Measurements from ENCODE around the gene NTHL1. TPM values are rescaled to one million over a fixed set of nuclear protein-coding genes. Genes with fewer than 3 reads are reported as not detected.

NTHL1 gene
- total RNA-seq, 4 donors from 2014 or later = 22.8 to 56.7 (median 28.1) TPM

DNA sequence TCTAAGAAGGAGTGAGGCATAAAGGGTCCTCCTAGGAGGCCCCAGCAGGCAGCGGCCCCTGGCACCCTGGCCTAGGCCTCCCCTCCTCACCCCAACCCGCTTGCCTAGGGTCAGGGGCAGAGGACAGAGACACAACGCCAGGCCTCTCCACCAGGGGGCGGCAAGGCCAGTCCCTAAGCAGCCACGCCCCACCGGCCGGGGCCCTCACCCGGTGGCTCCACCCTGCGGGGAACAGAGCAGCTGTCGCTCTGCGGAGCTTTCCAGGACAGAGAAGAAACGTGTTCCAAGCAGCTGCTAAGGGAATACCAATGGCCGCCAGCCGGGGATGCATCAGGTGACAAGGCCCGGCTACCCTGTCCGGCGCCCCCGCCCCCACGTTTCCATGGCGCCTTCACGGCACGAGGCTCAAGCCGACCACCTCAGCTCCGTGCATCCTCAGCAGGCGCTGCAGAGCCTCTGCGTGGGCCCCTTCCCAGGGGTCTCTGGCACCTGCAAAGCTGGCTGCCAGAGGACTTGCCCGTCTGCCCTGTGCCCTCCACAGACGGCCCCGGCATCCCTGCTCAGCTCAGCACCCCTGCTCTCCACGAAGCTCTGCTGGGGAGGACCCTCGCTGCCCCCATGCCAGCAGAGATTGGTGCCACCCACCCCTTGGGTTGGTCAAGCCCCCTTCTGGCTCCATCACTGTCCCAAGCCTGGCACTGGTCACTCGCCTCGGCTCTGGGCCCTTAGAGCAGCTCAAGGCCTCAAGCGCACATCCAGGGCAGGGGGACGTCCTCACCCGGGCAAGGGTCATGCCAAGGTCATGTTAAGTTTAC, 43.6 kb downstream of the NTHL1 start:
- H3K9me3 ChIP-seq = no peaks in the 10 kb centered on the region
- no peaks in the 10 kb centered on the region for H3K27me3 ChIP-seq
- 32 to 49% methylated on average over 12 to 25 of the region's 36 CpGs for WGBS, 2 donors
- H3K4me3 ChIP-seq = peak overlapping the region in 1 of 4 donors; percentile 13
- H3K27ac ChIP-seq = peak overlapping the region in 3 of 4 donors; percentile 46 to 92 (median 62)
- peaks cover 4 to 61% (median 52%) of the 10 kb centered on the region in 4 donors for H3K4me1 ChIP-seq
- peaks cover 17 to 46% (median 23%) of the 10 kb centered on the region in 3 donors for H3K36me3 ChIP-seq
- DNase-seq (ENCODE audit: low spot score in 2 of 2) = peak; percentile 66 to 78
- TF ChIP-seq CTCF (IDR thresholded peaks at IDR 0.05) (peak; percentile 84 to 95 (median 92)), POLR2A (IDR thresholded peaks at IDR 0.05) (no peak)

GRCh38 chr16:2003231-2003826, 44.3 kb downstream of the NTHL1 start:
- peaks cover 18 to 53% (median 23%) of the 10 kb centered on the region in 3 donors for H3K36me3 ChIP-seq
- no peaks in the 10 kb centered on the region for H3K27me3 ChIP-seq
- WGBS, 2 donors = 85 to 94% methylated on average over 6 to 8 of the region's 8 CpGs
- no peak for DNase-seq (ENCODE audit: low spot score in 2 of 2)
- H3K4me1 ChIP-seq = peaks cover 4 to 54% (median 46%) of the 10 kb centered on the region in 4 donors
- H3K9me3 ChIP-seq = no peaks in the 10 kb centered on the region
- no peak overlapping the region for H3K4me3 ChIP-seq
- peak overlapping the region in 2 of 4 donors; percentile 46 to 92 for H3K27ac ChIP-seq
- no peak for TF ChIP-seq EP300 (IDR thresholded peaks at IDR 0.05)
- no peak for TF ChIP-seq POLR2A (IDR thresholded peaks at IDR 0.05)
- no peak for TF ChIP-seq CTCF (IDR thresholded peaks at IDR 0.05)

DNA sequence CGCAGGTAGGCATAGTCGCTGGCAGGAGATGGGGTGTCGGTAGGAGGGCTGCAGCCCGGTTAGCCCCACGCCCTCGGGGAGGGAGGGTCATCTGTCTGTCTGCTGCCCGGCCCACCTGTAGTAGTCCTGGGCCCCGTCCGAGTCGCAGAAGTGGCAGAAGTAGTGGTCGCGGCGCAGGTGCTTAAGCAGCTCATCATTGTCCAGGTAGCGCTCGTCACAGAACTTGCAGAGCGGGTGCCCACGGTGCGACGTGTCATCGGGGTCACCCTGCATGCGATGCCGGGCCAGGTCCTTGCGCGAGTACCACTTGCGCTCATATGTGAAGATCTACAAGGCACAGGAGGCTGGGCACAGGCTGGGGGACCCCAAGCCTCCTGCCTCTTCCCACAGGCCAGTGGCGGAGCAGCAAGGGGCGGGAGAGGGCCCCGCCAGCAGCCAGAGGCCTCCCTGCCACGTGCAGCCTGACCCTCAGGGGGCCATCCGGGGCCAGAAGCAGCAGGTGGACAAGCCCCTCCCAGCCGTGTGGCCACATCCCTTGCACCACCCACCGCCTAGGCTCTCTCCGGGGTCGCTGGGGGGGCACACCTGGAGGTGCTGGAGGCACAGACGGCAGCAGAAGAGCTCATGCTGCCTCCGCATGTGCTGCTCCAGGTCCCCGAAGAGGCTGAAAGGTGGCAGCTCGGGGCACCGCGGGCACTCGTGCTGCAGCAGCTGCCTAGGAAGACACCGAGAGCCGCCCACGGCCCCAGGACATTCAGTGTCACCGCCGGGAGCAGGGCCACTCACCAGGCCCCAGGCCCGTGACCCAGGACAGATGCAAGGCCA, 45.0 kb downstream of the NTHL1 start:
- Histone ChIP-seq H3K27me3 (no peaks in the 10 kb centered on the region), H3K4me1 (peaks cover 0 to 47% (median 39%) of the 10 kb centered on the region in 4 donors), H3K4me3 (no peak overlapping the region), H3K36me3 (peaks cover 20 to 60% (median 23%) of the 10 kb centered on the region in 3 donors), H3K27ac (no peak overlapping the region), H3K9me3 (no peaks in the 10 kb centered on the region)
- WGBS, 2 donors = 90% methylated on average over 29 to 34 of the region's 47 CpGs
- TF ChIP-seq CTCF (IDR thresholded peaks at IDR 0.05) (no peak), EP300 (IDR thresholded peaks at IDR 0.05) (no peak), POLR2A (IDR thresholded peaks at IDR 0.05) (no peak)
- DNase-seq (ENCODE audit: low spot score in 2 of 2) = no peak

- H3K27ac ChIP-seq = no peak overlapping the region
- no peak for TF ChIP-seq EP300 (IDR thresholded peaks at IDR 0.05)
- TF ChIP-seq CTCF (IDR thresholded peaks at IDR 0.05) = no peak
- no peak for TF ChIP-seq POLR2A (IDR thresholded peaks at IDR 0.05)
- peaks cover 20 to 69% (median 23%) of the 10 kb centered on the region in 3 donors for H3K36me3 ChIP-seq
- no peaks in the 10 kb centered on the region for H3K9me3 ChIP-seq
- no peak overlapping the region for H3K4me3 ChIP-seq
- DNase-seq (ENCODE audit: low spot score in 2 of 2) = no peak
- H3K4me1 ChIP-seq = peaks cover 0 to 38% (median 30%) of the 10 kb centered on the region in 4 donors
- H3K27me3 ChIP-seq = no peaks in the 10 kb centered on the region
- 93 to 95% methylated on average over 46 to 52 of the region's 53 CpGs for WGBS, 2 donors
Observed at GRCh38 chr16:2001456-2002355, 45.9 kb downstream of the NTHL1 start.
